GM19193 (cell line): ENCODE measurements around the gene PAX6.

Experiments
- POLR2A ChIP-seq: IDR thresholded peaks from 4 replicates; pipeline ENCODE4 v1.6.1; 2011; ENCODE audit not compliant: insufficient read depth, insufficient read length; ENCODE audit errors: extremely low read depth

PAX6 gene

DNA sequence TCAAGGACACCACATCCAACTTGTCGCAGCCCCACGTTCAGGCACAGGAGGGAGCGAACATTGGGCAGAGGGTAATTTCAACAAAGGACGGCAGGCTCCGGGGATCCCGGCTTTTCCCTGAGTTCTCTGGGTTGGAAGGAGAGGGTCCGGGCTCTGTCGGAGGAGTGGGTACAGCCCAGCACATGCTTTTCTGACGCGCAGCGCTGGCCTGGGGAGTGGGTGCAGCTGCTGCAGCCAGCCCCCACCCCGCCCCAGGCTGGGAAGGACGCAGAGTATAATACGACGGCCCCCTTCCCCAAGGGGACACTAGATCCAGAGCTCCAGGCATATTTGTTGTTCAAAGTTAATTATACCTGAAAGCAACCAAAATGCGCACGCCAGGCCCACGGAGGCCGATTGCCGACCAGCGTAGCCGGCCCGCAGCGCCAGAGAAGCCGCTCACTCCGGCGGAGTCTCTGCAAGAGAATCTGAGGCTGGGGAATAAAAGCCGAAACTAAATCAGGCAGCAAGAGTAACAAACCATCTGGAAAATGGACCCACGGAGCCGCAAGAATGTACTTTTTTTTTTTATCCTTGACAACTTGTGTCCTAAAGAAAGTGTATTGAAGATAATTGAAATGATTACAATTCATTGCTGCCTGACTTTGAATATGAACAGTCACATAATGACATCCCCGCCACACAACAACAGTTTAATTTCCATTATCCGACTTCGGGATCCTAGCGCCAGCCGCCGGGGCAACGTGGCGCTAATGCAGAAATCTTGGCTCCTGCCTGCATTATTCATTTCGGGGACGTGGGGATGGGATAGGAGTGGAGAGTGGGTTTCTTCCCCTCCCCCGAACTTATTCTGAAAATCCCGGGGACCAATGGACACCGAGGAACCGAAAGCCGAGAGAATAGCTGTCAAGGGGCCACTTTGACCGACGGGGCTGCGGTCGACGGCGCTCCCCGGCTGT, 14.0 kb upstream of the PAX6 start:
- TF ChIP-seq POLR2A, result no peak

DNA sequence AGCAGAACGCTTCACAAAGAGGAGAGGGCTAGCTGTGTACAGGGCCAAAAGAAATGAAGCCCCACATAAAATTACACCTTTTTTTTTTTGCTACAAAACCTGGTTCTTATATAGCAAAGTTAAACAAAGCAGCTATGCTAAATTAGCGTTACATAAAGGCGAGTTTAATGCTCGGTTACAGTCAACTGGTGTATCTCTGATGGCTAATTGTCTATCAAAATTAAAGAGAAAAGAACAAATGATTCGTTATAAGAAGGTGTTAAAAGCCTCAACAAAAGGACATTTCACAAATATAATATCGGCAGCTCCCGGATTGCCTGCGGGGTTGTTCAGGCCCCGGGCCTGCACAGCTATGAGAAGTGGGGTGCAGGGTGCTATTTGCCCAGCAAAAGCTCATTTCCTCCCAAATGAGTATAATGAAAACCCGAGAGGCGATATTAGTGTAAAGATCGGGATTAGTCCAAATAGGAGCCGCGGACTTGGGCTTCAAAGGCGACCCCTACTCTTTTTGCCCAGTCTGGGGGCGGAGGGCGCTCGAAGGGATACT, 13.3 kb upstream of the PAX6 start:
- TF ChIP-seq POLR2A, result no peak

DNA sequence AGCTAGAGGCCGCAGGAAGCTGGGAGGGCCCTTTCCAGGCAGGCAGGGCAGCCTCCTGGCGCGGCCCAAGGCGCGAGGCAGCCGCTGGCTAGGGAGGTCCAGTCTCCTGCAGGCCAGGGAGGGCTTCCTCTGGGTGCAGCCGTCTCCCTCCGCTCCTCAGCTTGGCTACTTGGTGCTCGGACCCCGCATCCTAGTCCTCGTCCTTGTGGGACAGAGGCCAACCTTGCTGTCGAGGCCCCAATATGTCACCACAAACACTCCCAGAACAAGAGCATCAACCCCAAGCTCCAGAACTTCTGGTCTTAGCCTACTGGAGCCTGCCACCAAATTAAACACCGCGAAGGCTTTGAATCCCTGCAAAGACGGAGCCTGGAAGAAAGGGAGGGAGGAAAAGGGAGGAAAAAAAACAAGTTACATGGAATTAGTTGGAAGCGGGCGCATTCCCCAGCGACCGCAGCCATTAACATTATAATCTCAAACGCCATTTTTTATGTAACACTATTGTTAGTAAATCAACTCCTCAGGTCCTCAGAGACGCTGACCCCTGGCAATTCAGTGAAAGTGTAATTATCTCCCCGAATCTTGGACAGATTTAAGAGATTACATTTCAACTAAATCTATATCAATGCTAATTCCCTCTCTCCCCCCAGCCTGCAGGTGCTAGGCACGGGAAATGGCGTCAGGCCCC, 12.7 kb upstream of the PAX6 start:
- no peak for TF ChIP-seq POLR2A

DNA sequence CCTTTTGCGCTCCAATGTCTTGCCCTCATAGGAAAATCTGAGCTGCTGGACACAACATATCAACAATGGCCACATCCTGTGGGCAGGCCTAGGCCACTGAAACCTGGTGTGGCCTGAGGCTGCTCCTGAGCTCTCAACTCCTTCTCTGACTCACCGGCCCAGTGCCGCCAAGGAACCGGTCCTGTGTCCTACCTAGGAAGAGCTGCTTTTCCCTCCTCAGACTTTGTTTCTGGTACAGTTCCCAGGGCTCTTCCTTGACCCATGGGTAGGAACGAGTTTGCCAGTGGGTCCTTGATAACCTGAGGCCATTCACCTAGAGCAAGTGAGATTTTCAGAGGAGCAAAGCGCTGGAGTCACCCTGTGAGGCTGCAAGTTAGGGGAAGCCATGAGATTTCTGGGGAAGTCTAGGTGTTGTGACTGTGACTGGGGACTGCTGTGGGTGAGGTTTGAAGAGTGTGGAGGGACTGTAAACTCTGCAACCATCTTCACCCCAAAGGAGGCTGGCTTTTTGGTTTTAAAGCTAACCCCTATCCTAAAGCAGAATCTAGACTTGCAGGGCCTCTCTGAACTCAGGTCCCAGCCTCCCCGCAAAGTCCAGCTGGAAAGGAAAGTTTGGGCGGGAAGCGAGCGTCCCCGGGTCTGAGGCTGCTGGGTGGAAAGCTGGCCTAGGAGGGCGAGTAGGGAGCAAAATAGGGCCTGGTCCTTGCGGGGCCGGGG, 12.0 kb upstream of the PAX6 start:
- no peak for TF ChIP-seq POLR2A

DNA sequence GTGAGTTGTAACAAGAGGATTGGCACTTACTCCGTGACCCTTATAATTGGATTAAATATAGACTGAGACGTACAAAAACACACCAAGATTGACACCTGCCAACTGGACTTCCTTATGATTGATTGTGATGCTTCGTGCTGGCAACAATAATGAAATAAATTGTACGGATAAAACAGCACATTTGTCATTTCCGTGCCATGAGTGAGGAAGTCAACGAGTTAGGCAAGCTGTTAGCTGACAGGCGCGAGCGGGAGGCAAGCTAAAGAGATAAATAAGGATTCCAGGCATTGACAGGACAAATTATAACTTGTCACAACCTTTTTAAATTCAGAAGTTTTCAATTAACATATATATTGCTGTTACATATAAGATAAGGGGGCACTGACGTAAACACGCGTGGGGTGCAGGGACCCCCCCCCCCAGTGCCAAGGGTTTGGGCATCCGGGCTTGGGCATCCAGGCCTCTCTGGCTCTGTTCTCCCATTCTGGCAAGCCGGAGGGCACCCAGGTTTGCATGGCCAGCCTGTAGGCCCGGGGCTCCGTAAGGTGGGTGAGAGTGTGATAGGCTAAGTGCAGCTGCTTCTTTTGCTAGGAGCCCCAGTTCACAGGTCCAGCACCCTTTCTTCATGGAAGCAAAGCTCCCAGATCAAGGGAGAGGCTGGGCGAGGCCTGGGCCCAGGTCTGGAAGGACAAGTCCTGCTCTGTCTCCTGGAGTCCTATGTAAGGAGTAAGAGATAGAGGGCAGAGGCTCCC, 11.2 kb upstream of the PAX6 start:
- no peak for TF ChIP-seq POLR2A

DNA sequence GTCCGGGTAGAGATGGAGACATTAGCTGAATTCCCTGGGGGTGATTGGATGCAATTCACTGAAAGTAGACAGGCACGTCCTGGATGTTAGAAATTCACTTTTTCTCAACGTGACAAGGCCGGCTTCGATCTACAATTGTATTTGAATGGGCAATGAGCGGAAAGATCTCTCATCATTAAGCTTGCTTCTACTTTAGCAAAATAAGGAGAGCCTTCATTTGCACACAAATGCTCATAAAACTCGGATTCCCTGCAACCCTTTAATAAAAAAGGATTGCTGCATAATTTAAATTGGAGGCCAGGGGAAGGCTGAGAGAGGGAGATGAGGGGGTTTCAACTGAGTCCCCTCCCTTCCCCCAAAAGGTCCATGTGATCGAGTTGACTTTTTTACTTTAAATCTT, 10.6 kb upstream of the PAX6 start:
- TF ChIP-seq POLR2A, result no peak

DNA sequence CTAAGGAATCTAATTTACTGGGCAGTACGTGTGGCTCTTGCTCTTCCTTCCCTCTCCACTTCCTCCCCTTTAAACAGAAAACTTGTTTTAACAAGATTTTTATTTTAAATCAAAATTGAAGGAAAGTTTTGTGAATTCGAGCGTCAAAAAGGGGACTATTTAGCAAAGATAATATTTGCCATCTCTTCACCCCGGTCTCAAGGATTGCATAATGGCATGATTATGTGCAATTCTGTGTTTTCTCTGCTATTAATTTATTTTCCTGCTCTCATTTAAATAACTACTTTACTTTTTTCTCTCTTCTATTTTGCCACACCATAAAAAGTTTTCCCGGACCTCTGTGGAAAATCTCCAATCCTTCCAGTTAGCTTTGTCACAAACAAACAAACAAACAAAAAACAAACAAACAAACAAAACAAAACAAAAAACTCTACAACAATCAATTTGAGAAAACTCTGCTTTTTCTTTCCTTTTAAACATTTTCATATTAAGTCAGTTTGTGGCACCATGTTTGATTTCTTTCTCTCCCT, 10.2 kb upstream of the PAX6 start:
- no peak for TF ChIP-seq POLR2A

DNA sequence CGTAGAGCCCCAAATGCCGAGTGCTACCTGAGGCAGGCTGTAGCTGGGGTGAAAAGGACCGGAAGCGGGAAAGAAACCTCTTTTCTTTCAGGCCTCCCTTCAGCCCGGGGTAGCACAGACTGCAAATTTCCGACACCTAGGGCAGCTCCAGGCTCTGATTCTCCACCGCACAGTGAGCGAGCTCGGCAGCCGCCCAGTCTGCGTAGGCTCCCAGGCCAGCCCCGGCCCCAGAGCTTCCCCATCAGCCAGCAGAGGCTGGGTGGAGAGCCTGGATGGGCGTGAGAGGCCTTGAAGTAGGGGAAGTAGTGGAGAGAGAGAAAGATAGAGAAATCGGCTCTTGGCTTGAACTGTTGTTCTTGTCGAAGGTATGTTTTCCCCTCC, 9.3 kb upstream of the PAX6 start:
- TF ChIP-seq POLR2A, result no peak

DNA sequence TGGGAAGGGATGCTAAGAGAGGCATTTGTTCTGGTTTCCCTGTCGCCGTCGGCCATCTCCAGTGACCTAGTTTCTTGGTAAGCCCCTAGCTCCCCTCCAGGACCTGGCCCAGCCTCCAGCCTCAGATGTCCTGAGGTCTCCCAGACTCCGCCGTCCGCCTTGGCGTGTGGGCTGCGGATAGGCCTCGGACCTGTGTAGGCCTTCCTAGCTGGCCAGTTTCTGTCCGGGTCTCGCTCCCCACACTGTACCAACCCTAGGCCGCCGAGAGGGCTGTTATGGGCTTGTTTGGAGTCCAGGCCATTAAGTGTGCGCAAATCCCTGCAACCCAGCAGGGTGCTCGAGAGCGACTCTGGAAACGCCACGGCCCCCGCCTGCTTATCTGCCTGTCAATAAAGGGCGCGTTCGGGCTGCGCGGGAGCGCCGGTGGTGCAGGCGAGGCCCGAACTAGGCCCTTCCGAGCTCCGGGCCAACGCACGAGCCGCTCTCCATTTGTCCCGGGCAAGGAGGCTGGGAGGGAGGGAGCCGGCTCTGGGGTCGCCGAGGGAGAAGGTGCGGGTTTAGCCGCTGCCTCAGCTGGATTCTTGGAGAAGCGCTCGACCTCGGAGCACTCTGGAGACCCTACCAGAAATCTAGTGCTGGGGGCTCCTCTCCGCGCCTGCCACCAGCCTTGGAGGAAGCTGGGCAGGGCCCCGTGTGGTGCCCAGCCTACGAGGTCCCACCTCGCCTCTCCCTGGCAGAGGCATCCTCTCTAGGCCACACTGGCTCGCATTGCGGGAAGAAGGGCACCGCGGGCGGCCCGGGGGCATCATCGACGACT, 8.7 kb upstream of the PAX6 start:
- no peak for TF ChIP-seq POLR2A

DNA sequence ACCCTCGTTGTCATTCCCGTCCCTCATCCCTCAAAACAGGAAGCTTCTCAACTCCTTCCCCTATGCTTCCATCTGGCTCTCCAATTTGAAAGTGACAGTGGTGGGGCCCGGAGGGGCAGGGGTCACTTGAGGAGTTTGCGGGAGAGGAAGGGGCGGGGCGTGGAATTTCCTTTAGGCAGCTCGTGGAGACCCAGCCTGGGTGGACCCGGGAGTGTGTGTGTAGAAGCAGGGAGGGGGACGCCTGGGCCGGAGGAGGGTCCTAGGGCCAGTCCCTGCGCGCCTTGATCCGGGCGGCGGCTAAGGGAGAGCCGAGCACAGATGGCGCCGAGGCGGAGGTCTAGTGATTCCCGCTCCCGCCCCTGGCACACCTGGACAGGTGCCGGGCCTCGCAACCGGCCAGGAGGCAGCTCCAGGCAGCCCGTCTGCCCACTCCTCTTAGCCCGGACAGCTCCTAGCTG, 7.8 kb upstream of the PAX6 start:
- no peak for TF ChIP-seq POLR2A

DNA sequence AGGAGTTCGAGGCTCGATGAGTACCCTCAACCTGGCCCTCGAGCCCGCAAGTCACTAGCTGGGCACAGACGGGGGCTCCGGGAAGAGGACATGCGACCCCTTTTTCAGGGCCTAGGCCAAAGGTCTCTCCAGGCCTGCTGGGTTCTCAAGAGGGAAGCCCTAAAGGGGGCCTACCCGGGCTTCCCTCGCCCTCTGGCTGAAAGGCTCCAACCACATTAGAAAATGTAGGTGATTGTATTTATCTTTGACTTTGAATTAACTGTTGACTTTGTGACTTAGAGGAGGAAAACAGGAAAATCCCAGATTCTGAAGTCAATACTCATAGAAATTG, 7.3 kb upstream of the PAX6 start:
- TF ChIP-seq POLR2A, result no peak

DNA sequence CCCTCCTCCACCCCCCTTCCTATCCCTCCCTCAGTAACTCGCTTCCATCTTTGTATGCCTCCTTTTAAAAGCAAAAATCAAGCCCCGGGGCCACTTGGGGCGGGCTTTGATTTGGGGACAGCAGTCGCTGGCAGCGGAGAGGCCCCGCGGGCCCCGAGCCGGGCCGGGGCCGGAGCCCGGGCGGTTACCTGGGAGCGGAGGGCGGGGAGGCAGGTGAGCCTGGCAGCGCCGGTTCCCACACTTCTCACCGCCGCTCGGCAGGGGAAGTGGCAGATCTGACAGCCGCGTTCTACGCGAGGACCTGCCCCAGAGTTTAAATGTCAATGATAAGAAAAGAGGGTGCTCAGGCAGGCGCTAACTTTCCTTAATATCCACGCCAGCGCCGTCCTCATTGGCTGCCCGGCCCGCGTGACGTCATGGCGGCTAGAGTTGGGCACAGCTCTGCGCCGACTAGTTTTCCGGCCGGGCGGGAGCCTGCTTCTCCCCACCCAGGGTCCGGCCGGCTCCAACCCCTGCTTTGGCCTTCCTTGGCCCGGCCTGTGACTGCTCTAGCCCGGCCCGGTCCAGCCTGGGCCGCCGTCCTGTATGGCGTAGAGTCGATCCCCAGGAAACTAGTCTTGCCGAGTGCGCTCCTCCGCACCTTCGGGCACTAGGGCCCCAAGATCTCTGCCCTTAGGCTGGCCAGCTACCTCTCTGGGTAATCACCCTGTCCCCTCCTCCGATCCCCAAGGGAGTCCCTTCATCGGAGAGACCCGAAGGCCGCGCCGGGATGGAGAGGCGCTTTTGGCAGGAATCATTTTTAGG, 6.7 kb upstream of the PAX6 start:
- no peak for TF ChIP-seq POLR2A
